SK-N-SH treated with all-trans-retinoic acid at 6 μM for 48 hours (cell line): Measurements from ENCODE around the gene FAM210A.

Source experiments
- ARNTL ChIP-seq: fragments of 450-650 bp; formaldehyde crosslinking; IDR thresholded peaks from 2 replicates; pipeline ENCODE4 v1.5.0; 2020; ENCODE audit warnings: low read depth, mild to moderate bottlenecking, moderate library complexity, borderline replicate concordance
- CSDC2 ChIP-seq: fragments of 250-450 bp; sonication (Bioruptor Pico); IDR thresholded peaks from 2 replicates; pipeline ENCODE4 v1.5.0; 2020; ENCODE audit warnings: mild to moderate bottlenecking, moderate library complexity
- ESRRG ChIP-seq: fragments of 250-450 bp; sonication (Bioruptor Pico); IDR thresholded peaks from 2 replicates; pipeline ENCODE4 v1.6.1; 2021; ENCODE audit warnings: mild to moderate bottlenecking
- ISL1 ChIP-seq: fragments of 250-450 bp; sonication (Bioruptor Pico); IDR thresholded peaks from 2 replicates; pipeline ENCODE4 v2.1.2; 2022; ENCODE audit warnings: mild to moderate bottlenecking, moderate library complexity
- PPARA ChIP-seq: fragments of 250-450 bp; sonication (Bioruptor Pico); IDR thresholded peaks from 2 replicates; pipeline ENCODE4 v1.5.0; 2020; ENCODE audit warnings: mild to moderate bottlenecking, borderline replicate concordance
- SNAI2 ChIP-seq: fragments of 250-450 bp; sonication (Bioruptor Pico); IDR thresholded peaks from 2 replicates; pipeline ENCODE4 v1.5.0; 2020; ENCODE audit warnings: mild to moderate bottlenecking, moderate library complexity
- TOX ChIP-seq: fragments of 250-450 bp; sonication (Bioruptor Pico); IDR thresholded peaks from 2 replicates; pipeline ENCODE4 v1.8.0; 2021; ENCODE audit warnings: mild to moderate bottlenecking, moderate library complexity, borderline replicate concordance
- ZFP3 ChIP-seq: fragments of 250-450 bp; sonication (Bioruptor Pico); IDR thresholded peaks from 2 replicates; pipeline ENCODE4 v1.5.0; 2020; ENCODE audit warnings: mild to moderate bottlenecking, moderate library complexity
- ZFP30 ChIP-seq: fragments of 450-650 bp; formaldehyde crosslinking; IDR thresholded peaks from 2 replicates; pipeline ENCODE4 v1.5.0; 2022; ENCODE audit warnings: mild to moderate bottlenecking, moderate library complexity
- ZNF8 ChIP-seq: fragments of 450-650 bp; formaldehyde crosslinking; IDR thresholded peaks from 2 replicates; pipeline ENCODE4 v1.5.0; 2020; ENCODE audit warnings: mild to moderate bottlenecking, moderate library complexity
- TF ChIP-seq, protein P1 (sequence below): fragments of 250-450 bp; sonication (Bioruptor Pico); IDR thresholded peaks from 2 replicates; pipeline ENCODE4 v1.8.0; 2020; ENCODE audit warnings: mild to moderate bottlenecking, moderate library complexity, borderline replicate concordance
- TF ChIP-seq, protein P2 (sequence below): fragments of 250-450 bp; sonication (Bioruptor Pico); IDR thresholded peaks from 2 replicates; pipeline ENCODE4 v1.5.1; 2021; ENCODE audit warnings: mild to moderate bottlenecking, moderate library complexity

DNA sequence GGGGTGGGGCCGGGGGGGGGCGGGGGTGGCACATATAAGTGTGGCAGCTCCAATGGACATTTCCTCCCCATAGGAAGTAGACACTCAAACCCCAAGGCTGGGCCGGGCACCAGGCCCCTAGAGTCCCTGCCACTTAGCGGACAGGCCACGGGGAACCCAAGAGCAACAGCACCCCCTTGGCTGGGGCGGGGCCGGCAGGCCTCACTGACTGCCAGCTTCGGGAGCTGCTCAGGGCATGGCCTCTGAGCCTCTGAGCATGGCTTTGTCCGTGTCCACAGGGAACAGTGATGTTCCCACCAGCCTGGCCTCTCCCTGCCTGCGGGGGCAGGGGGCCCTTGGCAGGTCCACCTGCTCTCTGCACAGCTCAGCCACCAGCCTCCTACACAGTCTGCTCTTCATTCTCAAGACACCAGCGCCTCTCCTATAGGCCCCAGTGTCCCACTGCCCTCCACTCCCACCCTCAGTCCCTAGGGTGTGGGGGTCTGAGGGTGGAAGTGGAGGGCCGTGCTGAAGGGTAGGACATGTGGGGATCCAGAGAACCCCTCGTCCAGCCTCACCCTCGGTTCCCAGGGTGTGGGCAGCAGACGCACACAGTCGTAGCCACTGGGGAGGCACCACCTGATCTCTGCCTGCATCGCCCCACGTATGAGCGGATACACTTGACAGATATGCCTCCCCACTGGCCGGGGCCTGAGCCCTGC, 106.7 kb downstream of the FAM210A start:
- TF ChIP-seq, protein P1, sequence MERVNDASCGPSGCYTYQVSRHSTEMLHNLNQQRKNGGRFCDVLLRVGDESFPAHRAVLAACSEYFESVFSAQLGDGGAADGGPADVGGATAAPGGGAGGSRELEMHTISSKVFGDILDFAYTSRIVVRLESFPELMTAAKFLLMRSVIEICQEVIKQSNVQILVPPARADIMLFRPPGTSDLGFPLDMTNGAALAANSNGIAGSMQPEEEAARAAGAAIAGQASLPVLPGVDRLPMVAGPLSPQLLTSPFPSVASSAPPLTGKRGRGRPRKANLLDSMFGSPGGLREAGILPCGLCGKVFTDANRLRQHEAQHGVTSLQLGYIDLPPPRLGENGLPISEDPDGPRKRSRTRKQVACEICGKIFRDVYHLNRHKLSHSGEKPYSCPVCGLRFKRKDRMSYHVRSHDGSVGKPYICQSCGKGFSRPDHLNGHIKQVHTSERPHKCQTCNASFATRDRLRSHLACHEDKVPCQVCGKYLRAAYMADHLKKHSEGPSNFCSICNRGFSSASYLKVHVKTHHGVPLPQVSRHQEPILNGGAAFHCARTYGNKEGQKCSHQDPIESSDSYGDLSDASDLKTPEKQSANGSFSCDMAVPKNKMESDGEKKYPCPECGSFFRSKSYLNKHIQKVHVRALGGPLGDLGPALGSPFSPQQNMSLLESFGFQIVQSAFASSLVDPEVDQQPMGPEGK (CRISPR knock-in tag), result no peak
- TF ChIP-seq CSDC2, result no peak
- TF ChIP-seq ZFP3 (CRISPR knock-in tag), result no peak
- TF ChIP-seq ZNF8, result no peak
- TF ChIP-seq ARNTL (CRISPR knock-in tag), result no peak
- no peak for TF ChIP-seq ZFP30 (CRISPR knock-in tag)
- TF ChIP-seq TOX (CRISPR knock-in tag), result no peak
- TF ChIP-seq PPARA (CRISPR knock-in tag), result no peak
- no peak for TF ChIP-seq SNAI2
- TF ChIP-seq, protein P2, sequence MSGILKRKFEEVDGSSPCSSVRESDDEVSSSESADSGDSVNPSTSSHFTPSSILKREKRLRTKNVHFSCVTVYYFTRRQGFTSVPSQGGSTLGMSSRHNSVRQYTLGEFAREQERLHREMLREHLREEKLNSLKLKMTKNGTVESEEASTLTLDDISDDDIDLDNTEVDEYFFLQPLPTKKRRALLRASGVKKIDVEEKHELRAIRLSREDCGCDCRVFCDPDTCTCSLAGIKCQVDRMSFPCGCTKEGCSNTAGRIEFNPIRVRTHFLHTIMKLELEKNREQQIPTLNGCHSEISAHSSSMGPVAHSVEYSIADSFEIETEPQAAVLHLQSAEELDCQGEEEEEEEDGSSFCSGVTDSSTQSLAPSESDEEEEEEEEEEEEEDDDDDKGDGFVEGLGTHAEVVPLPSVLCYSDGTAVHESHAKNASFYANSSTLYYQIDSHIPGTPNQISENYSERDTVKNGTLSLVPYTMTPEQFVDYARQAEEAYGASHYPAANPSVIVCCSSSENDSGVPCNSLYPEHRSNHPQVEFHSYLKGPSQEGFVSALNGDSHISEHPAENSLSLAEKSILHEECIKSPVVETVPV (CRISPR knock-in tag), result no peak
- TF ChIP-seq ESRRG (CRISPR knock-in tag), result no peak
- TF ChIP-seq ISL1 (CRISPR knock-in tag), result no peak
